Epithelial cell of proximal tubule (primary cell): ENCODE data around the gene GNAI3. TPM values are rescaled to one million over a fixed set of nuclear protein-coding genes. Genes with fewer than 3 reads are reported as not detected.

ENCODE experiments used
- DNase-seq: peaks from one replicate; pipeline ENCODE4 v3.0.0-alpha.2; 2011; ENCODE audit warnings: low read depth
- H3K4me3 ChIP-seq: 2 replicates; pipeline ENCODE4 v1.5.1; 2011; ENCODE audit warnings: low read depth, mild to moderate bottlenecking, low read length
- CTCF ChIP-seq: conservative IDR thresholded peaks from 2 replicates; pipeline ENCODE4 v1.5.1; 2012; ENCODE audit warnings: low read depth, mild to moderate bottlenecking, low read length
- total RNA-seq: library from RNA; depleted of rRNA; stranded (reverse); fragments of >200 nt; gene quantifications from 2 replicates; pipeline ENCODE4 v1.2.3, GENCODE V29; 2015

GNAI3 gene
- total RNA-seq, 1 donor from 2014 or later, result 12.7 TPM

GRCh38 chr1:109619576-109620400, 71.4 kb downstream of the GNAI3 start, which contains the start of the genes AMPD2 and GNAT2:
AMPD2 (plus strand) TSS chr1:109619837; CDS start chr1:109621176, 1,339 bp downstream.
GNAT2 (minus strand) TSS chr1:109619616; CDS start chr1:109612870, 6,746 bp downstream.
- H3K4me3 ChIP-seq, result peak within 1 kb of the TSS; percentile 91
- TF ChIP-seq CTCF, result no peak
- DNase-seq, result peak; percentile 40

GRCh38 chr1:109620401-109620791, 72.0 kb downstream of the GNAI3 start:
- no peak for TF ChIP-seq CTCF

GRCh38 chr1:109620841-109621286, 72.4 kb downstream of the GNAI3 start:
- TF ChIP-seq CTCF, result no peak
- no peak for DNase-seq
- peak overlapping the region; percentile 91 for H3K4me3 ChIP-seq

More at GRCh38 chr1:109620401-109620791, 72.0 kb downstream of the GNAI3 start:
- H3K4me3 ChIP-seq, result peak overlapping the region; percentile 91
- no peak for DNase-seq

- peak overlapping the region; percentile 91 for H3K4me3 ChIP-seq
- TF ChIP-seq CTCF, result no peak
- DNase-seq, result no peak
These were observed 73.1 kb downstream of the GNAI3 start for GRCh38 chr1:109621379-109622136.

- no peak for DNase-seq
- peak overlapping the region; percentile 91 for H3K4me3 ChIP-seq
- TF ChIP-seq CTCF, result no peak
These were observed 73.9 kb downstream of the GNAI3 start for GRCh38 chr1:109622137-109622892.

- H3K4me3 ChIP-seq, result no peak overlapping the region
- no peak for TF ChIP-seq CTCF
- DNase-seq, result no peak
These were observed 74.5 kb downstream of the GNAI3 start for GRCh38 chr1:109622895-109623294.
